Measurements from ENCODE around the gene LRRC3. TPM values are rescaled to one million over a fixed set of nuclear protein-coding genes. Genes with fewer than 3 reads are reported as not detected.

Gene LRRC3
- total and polyA plus RNA-seq, 2 donors (not counting 3 experiments of a cell fraction or from before 2014, with no cell fraction given) = 4.8 to 4.9 TPM

DNA sequence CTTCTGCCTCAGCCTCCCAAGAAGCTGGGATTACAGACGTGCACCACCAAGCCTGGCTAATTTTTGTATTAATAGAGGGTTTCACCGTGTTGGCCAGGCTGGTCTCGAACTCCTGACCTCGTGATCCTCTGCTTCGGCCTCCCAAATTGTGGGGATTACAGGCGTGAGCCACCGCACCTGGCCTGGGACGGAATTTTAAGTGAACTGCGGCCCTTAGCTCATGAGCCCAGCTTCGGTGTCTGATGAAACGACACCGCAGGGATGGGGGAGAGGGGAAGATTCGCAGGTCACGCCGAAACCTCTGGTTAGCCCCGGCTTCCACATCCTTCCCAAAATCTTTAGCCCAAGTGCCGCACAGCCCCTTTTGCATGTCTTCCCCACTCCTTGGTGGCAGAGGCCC lies 39.1 kb downstream of the LRRC3 start:
- TF ChIP-seq GATA2 (IDR thresholded peaks at IDR 0.05; ENCODE audit: insufficient read depth, insufficient read length, low read depth, low read length) = no peak
- no peak for TF ChIP-seq POLR2AphosphoS5 (IDR thresholded peaks at IDR 0.05; ENCODE audit: insufficient read depth, low read depth, low read length)
- TF ChIP-seq MYC (IDR thresholded peaks at IDR 0.05; ENCODE audit: low read depth, low read length) = no peak
- no peak for TF ChIP-seq EZH2 (IDR thresholded peaks at IDR 0.05; ENCODE audit: borderline replicate concordance, low read depth, low read length, severe bottlenecking)
- no peak for TF ChIP-seq POLR2A (IDR thresholded peaks at IDR 0.05; ENCODE audit: low read depth, low read length)
- TF ChIP-seq CTCF (IDR thresholded peaks at IDR 0.05; ENCODE audit: extremely low read depth in 1 of 2, insufficient read depth in 1 of 2, low read depth in 1 of 2, low read length in 2 of 2) = no peak
- TF ChIP-seq, protein P1, sequence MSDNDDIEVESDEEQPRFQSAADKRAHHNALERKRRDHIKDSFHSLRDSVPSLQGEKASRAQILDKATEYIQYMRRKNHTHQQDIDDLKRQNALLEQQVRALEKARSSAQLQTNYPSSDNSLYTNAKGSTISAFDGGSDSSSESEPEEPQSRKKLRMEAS (IDR thresholded peaks at IDR 0.05; ENCODE audit: insufficient read depth, insufficient read length) = no peak
- TF ChIP-seq FOS (IDR thresholded peaks at IDR 0.05; ENCODE audit: borderline replicate concordance, insufficient read depth, low read length) = no peak
- TF ChIP-seq JUN (IDR thresholded peaks at IDR 0.05; ENCODE audit: borderline replicate concordance, insufficient read depth, insufficient read length, low read depth) = no peak
- no peak for FAIRE-seq
- DNase-seq (ENCODE audit: low read depth, low spot score) = no peak
- Histone ChIP-seq H3K27ac (ENCODE audit: insufficient read depth, low read depth, low read length) (no peak overlapping the region), H3K4me2 (ENCODE audit: insufficient read depth, low read length) (no peak overlapping the region), H3K79me2 (ENCODE audit: control insufficient read depth, insufficient read depth, low read length) (no peaks in the 10 kb centered on the region), H3K36me3 (ENCODE audit: control insufficient read depth in 2 of 2, extremely low read depth in 1 of 2, insufficient read depth in 2 of 2, low read length in 2 of 2) (no peaks in the 10 kb centered on the region), H3K27me3 (ENCODE audit: control insufficient read depth in 2 of 2, insufficient read depth in 2 of 2, low read length in 2 of 2) (peaks cover 2 to 8% of the 10 kb centered on the region in 2 experiments), H2AFZ (ENCODE audit: low read depth, low read length) (no peak overlapping the region), H3K4me3 (replicated peaks in 1 of 3; ENCODE audit: insufficient read depth in 1 of 3, low read depth in 1 of 3, low read length in 3 of 3) (no peak overlapping the region), H3K4me1 (ENCODE audit: control insufficient read depth, extremely low read depth, insufficient read depth, low read length) (no peaks in the 10 kb centered on the region), H4K20me1 (replicated peaks; ENCODE audit: control insufficient read depth, extremely low read depth, insufficient read depth, low read length) (no peaks in the 10 kb centered on the region), H3K9me1 (replicated peaks; ENCODE audit: control insufficient read depth, extremely low read depth, insufficient read depth, low read length) (no peaks in the 10 kb centered on the region), H3K9ac (replicated peaks; ENCODE audit: extremely low read depth, insufficient read depth, low read length) (no peak overlapping the region), H3K9me3 (replicated peaks; ENCODE audit: control insufficient read depth, insufficient read depth, low read length) (no peaks in the 10 kb centered on the region)
- CTCF ChIA-PET = interaction anchor here (1.1 kb wide), 1 partner anchor 8 kb away, joined by 4 read pairs; no protein-coding TSS in a partner anchor
- intact Hi-C loops (cut with micrococcal nuclease) = no loop called here
- BruUV-seq (replicated peaks) = no TSS peak
- POLR2A ChIA-PET = no interaction called here
- dilution Hi-C loops (cut with MboI; ENCODE audit: extremely low pct_ligation_motif_present, low sequenced_read_pairs) = no loop called here

All from endothelial cell of umbilical vein (primary cell).